ENCODE data around the gene CTSD. TPM values are rescaled to one million over a fixed set of nuclear protein-coding genes. Genes with fewer than 3 reads are reported as not detected.

CTSD gene
- total RNA-seq, 2 experiments from 2014 or later, result 31.7 to 44.1 TPM

GRCh38 chr11:1768141-1768469 lies 4.4 kb upstream of the CTSD start:
- POLR2A ChIA-PET, result no interaction called here
- intact Hi-C loops (cut with micrococcal nuclease; ENCODE audit: unreplicated experiment), result no loop called here
- BruUV-seq (replicated peaks), result no TSS peak
- no peak overlapping the region for H3K4me3 ChIP-seq (ENCODE audit: low read depth, low read length, poor library complexity, severe bottlenecking)
- no peaks in the 10 kb centered on the region for H3K9me2 ChIP-seq (ENCODE audit: insufficient read depth, low read length)
- no peaks in the 10 kb centered on the region for H3K36me3 ChIP-seq (ENCODE audit: insufficient read depth, low read length)
- no peak for DNase-seq (ENCODE audit: low spot score)
- H3K79me2 ChIP-seq (ENCODE audit: insufficient read depth, low read depth, low read length), result no peaks in the 10 kb centered on the region
- peaks cover 13% of the 10 kb centered on the region for H3K4me1 ChIP-seq (ENCODE audit: insufficient read depth, low read length, poor library complexity, severe bottlenecking)
- no peak overlapping the region for H2AFZ ChIP-seq (ENCODE audit: low read length)
- H3K9me3 ChIP-seq (ENCODE audit: low read length), result no peaks in the 10 kb centered on the region
- no peak overlapping the region for H3K27ac ChIP-seq (ENCODE audit: low read depth, low read length, poor library complexity, severe bottlenecking)
- CTCF ChIA-PET (ENCODE audit: unreplicated experiment), result no interaction called here
- TF ChIP-seq EZH2phosphoT487 (IDR thresholded peaks at IDR 0.05; ENCODE audit: borderline replicate concordance, low read depth, low read length), result no peak
- TF ChIP-seq, protein P1, sequence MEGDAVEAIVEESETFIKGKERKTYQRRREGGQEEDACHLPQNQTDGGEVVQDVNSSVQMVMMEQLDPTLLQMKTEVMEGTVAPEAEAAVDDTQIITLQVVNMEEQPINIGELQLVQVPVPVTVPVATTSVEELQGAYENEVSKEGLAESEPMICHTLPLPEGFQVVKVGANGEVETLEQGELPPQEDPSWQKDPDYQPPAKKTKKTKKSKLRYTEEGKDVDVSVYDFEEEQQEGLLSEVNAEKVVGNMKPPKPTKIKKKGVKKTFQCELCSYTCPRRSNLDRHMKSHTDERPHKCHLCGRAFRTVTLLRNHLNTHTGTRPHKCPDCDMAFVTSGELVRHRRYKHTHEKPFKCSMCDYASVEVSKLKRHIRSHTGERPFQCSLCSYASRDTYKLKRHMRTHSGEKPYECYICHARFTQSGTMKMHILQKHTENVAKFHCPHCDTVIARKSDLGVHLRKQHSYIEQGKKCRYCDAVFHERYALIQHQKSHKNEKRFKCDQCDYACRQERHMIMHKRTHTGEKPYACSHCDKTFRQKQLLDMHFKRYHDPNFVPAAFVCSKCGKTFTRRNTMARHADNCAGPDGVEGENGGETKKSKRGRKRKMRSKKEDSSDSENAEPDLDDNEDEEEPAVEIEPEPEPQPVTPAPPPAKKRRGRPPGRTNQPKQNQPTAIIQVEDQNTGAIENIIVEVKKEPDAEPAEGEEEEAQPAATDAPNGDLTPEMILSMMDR (conservative IDR thresholded peaks at IDR 0.05; ENCODE audit: low read length), result no peak
- H4K20me1 ChIP-seq (ENCODE audit: insufficient read depth, low read length), result no peaks in the 10 kb centered on the region
- H3K4me2 ChIP-seq (ENCODE audit: low read length), result no peak overlapping the region

DNA sequence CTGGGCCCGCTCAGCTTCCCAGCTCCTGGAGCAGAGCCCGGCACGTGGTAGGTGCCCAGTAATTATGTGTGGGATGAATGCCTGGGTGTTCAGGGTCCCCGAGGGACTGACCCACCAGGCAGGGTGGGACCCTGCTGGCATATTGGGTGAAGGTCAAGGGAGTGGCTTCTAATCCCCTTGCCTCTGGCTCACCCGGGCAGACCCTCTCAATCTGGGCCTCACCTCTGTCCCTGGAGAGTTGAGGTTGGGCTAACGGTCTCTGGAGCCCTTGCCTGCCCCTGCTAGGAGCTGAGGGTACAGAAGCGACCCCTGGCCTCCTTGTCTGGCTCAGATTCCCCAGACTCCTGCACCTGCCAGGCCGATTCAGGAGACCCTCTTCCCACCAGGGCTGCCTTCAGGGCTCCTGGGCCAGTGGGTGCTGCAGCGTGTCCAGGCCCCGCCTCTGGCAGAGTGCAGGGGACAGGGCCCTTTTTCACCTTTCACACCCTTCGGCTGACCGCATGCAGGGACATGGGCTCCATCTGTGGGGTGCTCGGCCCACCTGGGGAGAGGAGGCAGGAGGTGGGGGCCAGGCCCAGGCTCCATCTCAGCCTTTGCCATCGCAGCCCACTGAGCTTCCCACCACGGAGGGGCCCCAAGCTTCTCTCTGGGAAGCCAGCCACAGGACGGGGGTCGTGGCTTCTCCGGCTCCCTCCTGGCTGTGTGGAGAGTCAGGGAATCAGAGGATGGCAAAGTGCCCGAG lies 3.8 kb upstream of the CTSD start:
- ChIA-PET CTCF (ENCODE audit: unreplicated experiment) (no interaction called here), POLR2A (no interaction called here)
- peaks cover 18% of the 10 kb centered on the region for H3K4me1 ChIP-seq (ENCODE audit: insufficient read depth, low read length, poor library complexity, severe bottlenecking)
- H4K20me1 ChIP-seq (ENCODE audit: insufficient read depth, low read length), result no peaks in the 10 kb centered on the region
- BruUV-seq (replicated peaks), result no TSS peak
- H3K9me3 ChIP-seq (ENCODE audit: low read length), result no peaks in the 10 kb centered on the region
- H3K4me3 ChIP-seq (ENCODE audit: low read depth, low read length, poor library complexity, severe bottlenecking), result no peak overlapping the region
- no peak overlapping the region for H3K4me2 ChIP-seq (ENCODE audit: low read length)
- H3K36me3 ChIP-seq (ENCODE audit: insufficient read depth, low read length), result no peaks in the 10 kb centered on the region
- H3K27ac ChIP-seq (ENCODE audit: low read depth, low read length, poor library complexity, severe bottlenecking), result no peak overlapping the region
- intact Hi-C loops (cut with micrococcal nuclease; ENCODE audit: unreplicated experiment), result no loop called here
- no peak for DNase-seq (ENCODE audit: low spot score)
- H3K79me2 ChIP-seq (ENCODE audit: insufficient read depth, low read depth, low read length), result no peaks in the 10 kb centered on the region
- no peaks in the 10 kb centered on the region for H3K9me2 ChIP-seq (ENCODE audit: insufficient read depth, low read length)
- no peak overlapping the region for H2AFZ ChIP-seq (ENCODE audit: low read length)
- TF ChIP-seq, protein P1 (conservative IDR thresholded peaks at IDR 0.05; ENCODE audit: low read length), result no peak
- no peak for TF ChIP-seq EZH2phosphoT487 (IDR thresholded peaks at IDR 0.05; ENCODE audit: borderline replicate concordance, low read depth, low read length)

GRCh38 chr11:1766719-1767398 lies 3.1 kb upstream of the CTSD start:
- DNase-seq (ENCODE audit: low spot score), result no peak
- Histone ChIP-seq H3K4me2 (ENCODE audit: low read length) (no peak overlapping the region), H3K9me2 (ENCODE audit: insufficient read depth, low read length) (no peaks in the 10 kb centered on the region), H3K4me3 (ENCODE audit: low read depth, low read length, poor library complexity, severe bottlenecking) (no peak overlapping the region), H2AFZ (ENCODE audit: low read length) (no peak overlapping the region), H4K20me1 (ENCODE audit: insufficient read depth, low read length) (no peaks in the 10 kb centered on the region), H3K36me3 (ENCODE audit: insufficient read depth, low read length) (no peaks in the 10 kb centered on the region), H3K4me1 (ENCODE audit: insufficient read depth, low read length, poor library complexity, severe bottlenecking) (peaks cover 15% of the 10 kb centered on the region), H3K27ac (ENCODE audit: low read depth, low read length, poor library complexity, severe bottlenecking) (no peak overlapping the region), H3K79me2 (ENCODE audit: insufficient read depth, low read depth, low read length) (no peaks in the 10 kb centered on the region), H3K9me3 (ENCODE audit: low read length) (no peaks in the 10 kb centered on the region)
- BruUV-seq (replicated peaks), result no TSS peak
- TF ChIP-seq, protein P1 (conservative IDR thresholded peaks at IDR 0.05; ENCODE audit: low read length), result no peak
- TF ChIP-seq EZH2phosphoT487 (IDR thresholded peaks at IDR 0.05; ENCODE audit: borderline replicate concordance, low read depth, low read length), result no peak
- intact Hi-C loops (cut with micrococcal nuclease; ENCODE audit: unreplicated experiment), result no loop called here
- ChIA-PET CTCF (ENCODE audit: unreplicated experiment) (no interaction called here), POLR2A (no interaction called here)

Data from OCI-LY7 (cell line).